ENCODE results near the gene BOD1L1.

The BOD1L1 gene

DNA sequence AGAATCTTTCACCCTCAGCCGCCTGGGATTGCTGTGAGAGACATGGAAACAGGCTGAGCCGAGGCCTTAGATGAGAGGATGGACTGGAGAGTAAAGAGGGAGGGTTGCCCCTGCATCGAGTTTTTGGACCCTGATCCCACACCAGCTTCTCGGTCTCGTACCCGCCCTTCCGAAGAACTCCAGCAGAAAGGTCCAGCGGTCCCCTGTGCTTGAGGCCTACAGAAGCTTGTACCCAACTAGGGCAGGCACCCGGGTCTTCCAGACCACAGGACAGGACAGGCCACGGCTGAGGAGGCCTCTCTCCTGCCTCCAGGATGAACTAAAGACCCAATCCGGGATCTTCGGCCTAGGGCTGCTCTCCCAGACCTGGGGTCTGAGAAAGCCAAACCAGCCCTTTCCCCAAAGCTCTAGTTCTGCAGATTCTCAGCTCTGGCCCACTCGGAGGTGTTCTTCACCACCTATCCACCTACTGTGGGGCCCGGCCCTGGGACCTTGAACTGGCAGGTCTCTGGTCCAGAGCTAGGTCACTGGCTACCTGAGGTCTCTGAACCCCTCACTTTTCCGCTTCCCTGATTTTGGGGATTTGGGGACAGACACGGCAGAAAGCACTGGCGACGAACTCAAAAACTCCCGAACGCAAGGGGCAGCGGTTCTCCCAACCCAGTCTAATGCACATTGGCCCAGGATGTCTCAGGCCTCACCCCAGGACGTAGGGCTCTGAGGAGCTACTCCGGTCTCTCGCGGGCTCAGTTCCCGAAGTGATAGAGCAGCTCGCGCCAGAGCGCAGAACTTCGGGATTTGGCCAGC lies 84.3 kb downstream of the BOD1L1 start:
- peak; percentile 34 for DNase-seq
- in situ Hi-C loops (cut with MboI; ENCODE audit: low pct_unique_long_range_greater_than_20kb, low sequenced_read_pairs): loop anchor here (25.0 kb wide), 2 partner anchors 706 to 806 kb away; no protein-coding TSS in a partner anchor

DNA sequence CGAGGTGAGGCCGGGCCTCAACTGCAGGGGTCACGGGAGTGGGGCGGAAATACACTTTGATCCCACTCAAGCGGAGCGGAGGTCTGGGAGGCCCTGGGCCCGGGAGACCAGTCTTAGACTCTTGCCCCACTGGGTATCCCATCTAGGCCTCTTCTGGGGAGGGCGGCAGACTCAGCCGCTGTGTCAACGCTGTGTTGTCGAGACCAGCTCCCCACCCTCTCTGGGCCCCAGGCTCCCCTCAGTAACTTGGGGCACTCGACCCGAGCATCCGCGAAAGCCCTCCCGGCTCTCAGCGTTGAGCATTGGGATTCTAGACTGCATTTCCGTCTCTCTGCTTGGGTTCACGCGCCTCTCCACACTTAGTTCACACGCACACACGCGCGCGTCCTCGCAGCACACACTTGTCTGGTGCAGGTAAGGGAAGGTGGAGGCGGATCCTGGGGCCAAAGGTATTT lies 84.9 kb downstream of the BOD1L1 start:
- no peak for DNase-seq
- in situ Hi-C loops (cut with MboI; ENCODE audit: low pct_unique_long_range_greater_than_20kb, low sequenced_read_pairs): loop anchor here (25.0 kb wide), 2 partner anchors 705 to 805 kb away; no protein-coding TSS in a partner anchor

DNA sequence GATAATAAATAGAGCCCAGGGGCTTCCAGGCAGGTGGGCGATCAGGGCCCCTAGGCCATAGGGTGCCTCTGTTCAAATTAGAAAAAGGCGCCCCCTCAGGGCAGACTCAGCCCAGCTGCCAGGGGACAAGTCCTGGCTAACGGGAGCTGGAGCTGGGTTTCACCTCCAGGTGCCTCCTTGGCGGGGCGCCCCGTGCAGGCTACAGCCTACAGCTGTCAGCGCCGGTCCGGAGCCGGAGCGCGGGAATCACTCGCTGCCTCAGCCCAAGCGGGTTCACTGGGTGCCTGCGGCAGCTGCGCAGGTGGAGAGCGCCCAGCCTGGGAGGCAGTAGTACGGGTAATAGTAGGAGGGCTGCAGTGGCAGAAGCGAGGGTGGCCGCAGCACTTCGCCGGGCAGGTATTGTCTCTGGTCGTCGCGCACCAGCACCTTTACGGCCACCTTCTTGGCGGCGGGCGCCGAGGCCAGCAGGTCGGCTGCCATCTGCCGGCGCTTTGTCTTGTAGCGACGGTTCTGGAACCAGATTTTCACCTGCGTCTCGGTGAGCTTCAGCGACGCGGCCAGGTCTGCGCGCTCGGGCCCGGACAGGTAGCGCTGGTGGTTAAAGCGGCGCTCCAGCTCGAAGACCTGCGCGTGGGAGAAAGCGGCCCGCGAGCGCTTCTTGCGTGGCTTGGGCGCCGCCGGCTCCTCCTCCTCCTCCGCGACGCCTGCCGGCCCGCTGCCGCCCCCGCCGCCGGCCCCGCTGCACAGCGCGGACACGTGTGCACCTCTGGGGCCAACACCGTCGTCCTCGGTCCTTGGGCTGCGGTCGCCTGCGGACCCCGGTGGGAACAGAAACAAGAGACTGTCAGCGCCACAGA lies 85.6 kb downstream of the BOD1L1 start:
- in situ Hi-C loops (cut with MboI; ENCODE audit: low pct_unique_long_range_greater_than_20kb, low sequenced_read_pairs): loop anchor here (25.0 kb wide), 2 partner anchors 705 to 805 kb away; no protein-coding TSS in a partner anchor
- DNase-seq: no peak

DNA sequence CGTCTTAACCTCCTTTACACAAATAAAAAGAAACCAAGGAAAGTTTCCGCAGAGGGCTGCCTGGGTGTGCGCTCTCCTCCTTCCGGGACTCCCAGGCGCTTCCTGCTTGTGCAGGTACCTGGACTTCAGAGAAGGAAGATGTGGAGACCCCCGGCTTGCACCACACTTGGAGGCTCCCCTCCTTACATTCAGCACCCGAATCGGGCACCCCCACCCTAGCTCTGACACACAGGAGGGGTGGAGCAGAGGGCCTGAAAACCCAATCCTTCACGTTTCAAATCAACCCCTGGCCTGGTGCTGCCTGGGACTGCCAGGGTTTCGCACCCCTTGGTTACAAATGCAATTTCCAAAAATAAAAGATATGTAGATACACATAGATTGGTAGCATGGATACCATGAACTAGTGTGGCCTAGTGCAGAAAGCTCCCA lies 86.3 kb downstream of the BOD1L1 start:
- no peak for DNase-seq
- in situ Hi-C loops (cut with MboI; ENCODE audit: low pct_unique_long_range_greater_than_20kb, low sequenced_read_pairs): loop anchor here (25.0 kb wide), 2 partner anchors 704 to 804 kb away; no protein-coding TSS in a partner anchor

DNA sequence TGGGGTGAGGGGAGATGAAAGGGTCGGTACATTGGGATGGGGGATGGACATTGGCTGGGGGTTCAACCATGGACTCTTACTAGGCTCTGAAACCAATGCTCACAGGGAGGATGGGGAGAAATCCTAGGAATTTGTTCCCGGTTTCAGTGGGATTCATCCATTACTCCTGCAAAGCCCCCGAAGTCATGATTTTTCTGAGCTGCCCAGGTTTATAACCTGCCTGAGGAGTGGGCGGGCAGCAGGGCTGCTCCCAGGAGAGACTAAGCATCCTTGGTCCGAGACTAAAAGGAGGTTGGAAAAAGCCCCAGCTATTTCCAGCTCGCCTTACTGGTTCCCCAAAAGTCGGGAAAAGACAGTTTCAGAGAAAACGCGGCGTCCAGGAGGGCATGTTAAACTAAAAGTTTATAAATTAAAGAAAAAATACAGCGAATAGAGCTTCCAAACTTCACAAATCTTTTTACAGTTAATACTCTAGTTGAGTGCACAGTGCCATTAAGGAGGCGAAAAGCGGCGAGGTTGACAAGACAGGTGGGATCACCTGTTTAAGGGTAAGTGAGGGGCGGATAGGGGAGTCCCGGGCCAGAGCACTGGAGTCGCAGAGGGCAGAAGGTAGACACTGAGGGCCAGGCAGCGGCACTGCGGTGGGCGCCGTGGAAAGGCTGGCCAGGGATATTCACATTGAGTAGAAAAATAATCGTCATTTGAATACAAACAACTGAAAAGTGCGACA lies 86.9 kb downstream of the BOD1L1 start:
- in situ Hi-C loops (cut with MboI; ENCODE audit: low pct_unique_long_range_greater_than_20kb, low sequenced_read_pairs): loop anchor here (25.0 kb wide), 2 partner anchors 703 to 803 kb away; no protein-coding TSS in a partner anchor
- no peak for DNase-seq

DNA sequence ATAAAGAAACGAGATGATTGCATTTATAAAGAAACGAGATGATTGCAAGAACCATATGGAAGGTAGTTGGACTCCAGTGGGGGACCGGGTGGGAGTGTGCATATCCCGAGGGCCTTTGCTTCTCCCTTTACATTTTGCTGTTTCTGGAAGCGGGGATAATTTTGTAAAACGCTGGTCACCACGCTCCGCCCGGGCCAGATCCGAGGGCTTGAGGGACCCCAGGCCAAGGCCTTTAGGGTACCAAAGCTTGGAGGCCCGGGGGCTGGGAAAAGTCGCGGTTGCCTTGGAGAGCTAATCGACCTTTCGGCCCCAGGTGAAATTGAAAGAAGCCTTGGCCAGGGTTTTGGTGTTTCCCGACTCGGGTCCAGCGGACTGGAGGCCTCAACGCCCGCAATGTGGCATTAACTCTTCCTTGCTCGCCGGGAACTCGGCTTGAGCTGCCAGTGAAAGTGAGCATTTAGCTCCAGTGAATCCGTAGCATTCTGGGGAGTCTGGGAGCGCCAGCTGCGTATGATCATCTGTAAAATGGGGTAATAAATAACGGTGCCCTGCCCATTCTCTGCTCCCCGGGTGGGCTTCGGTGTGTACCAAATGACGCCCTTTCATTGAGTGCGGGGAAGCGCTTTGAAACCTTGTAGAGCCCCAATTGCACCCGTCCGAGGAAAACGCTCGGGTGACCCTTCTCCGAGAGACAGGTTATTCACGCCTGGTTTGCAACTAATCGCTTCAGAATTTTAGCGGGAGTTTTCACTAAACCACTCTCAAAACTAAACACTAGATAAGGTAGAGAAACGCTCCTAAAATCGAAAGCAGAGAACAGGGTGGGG lies 87.7 kb downstream of the BOD1L1 start:
- in situ Hi-C loops (cut with MboI; ENCODE audit: low pct_unique_long_range_greater_than_20kb, low sequenced_read_pairs): loop anchor here (25.0 kb wide), 2 partner anchors 703 to 803 kb away; no protein-coding TSS in a partner anchor
- no peak for DNase-seq

DNA sequence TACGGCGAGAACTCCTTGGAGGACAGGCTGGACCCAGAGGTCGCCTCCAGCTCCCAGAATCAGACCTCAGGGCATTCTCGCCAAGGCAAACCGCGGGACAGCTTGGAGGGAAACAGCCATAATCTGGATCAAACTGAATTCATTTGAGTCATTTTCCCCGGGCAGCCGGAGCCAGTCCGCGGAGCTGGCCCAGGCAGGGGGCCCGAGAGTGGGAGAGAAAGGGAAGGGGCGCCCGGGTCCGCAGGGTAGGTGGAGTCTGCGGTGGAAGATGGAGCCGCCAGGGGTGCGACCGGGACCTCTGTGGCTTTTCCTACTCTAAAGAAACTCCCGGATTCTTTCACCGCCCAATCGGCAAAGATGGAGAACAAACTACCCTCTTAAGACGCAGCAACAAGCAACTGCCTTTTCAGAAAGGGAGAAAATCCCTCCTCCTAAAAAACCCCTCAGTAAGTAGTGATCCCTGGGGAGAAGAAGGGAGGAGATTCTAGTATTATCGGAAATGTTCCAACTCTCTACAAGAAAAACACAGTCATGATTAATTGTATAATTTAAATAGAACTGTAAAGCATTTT lies 88.4 kb downstream of the BOD1L1 start:
- no peak for DNase-seq
- in situ Hi-C loops (cut with MboI; ENCODE audit: low pct_unique_long_range_greater_than_20kb, low sequenced_read_pairs): loop anchor here (25.0 kb wide), 2 partner anchors 702 to 802 kb away; no protein-coding TSS in a partner anchor

DNA sequence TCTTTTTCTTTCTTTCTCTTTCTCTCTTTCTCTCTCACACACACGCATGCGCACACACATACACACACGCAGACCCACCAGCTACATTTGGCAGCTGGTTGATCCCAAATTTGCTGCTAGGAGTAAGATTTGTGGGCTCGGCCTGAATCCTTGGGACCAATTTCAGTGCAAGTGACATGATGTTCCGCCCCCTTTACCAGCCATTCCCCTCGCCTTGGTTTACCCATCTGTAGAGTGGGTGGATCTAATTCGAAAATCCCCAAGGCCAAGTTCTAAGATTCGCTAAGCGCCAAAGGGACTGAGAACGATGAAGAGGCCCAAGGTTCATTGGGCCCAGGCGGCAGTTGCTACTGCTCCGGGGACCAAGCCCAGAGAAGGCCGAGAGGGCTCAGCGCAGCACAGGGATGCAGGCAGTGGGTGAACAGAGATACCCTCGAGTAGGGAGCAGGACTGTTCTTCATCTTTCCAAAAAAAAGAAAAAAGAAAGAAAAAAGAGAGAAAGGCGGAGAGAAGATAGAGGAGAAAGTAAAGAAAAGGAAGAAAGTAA lies 89.0 kb downstream of the BOD1L1 start:
- in situ Hi-C loops (cut with MboI; ENCODE audit: low pct_unique_long_range_greater_than_20kb, low sequenced_read_pairs): loop anchor here (25.0 kb wide), 2 partner anchors 701 to 801 kb away; no protein-coding TSS in a partner anchor
- no peak for DNase-seq

DNA sequence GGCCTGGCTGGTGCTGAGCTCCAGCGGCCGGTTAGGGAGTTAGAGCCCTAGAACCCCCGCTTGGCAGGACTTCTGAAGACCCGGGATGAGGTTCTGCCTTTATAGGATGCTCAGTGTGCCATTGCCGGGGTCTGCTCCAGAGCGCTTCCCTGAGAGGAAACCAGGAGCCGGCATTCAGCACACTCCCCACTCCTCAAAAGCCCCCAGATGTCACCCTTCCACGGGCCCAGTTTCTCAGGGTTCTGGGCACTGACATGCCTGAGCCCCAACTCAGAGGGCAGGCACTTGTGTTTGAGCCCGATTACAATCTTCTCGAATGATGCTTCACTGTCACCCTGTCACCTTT lies 89.7 kb downstream of the BOD1L1 start:
- no peak for DNase-seq
- in situ Hi-C loops (cut with MboI; ENCODE audit: low pct_unique_long_range_greater_than_20kb, low sequenced_read_pairs): loop anchor here (25.0 kb wide), 2 partner anchors 701 to 801 kb away; no protein-coding TSS in a partner anchor

DNA sequence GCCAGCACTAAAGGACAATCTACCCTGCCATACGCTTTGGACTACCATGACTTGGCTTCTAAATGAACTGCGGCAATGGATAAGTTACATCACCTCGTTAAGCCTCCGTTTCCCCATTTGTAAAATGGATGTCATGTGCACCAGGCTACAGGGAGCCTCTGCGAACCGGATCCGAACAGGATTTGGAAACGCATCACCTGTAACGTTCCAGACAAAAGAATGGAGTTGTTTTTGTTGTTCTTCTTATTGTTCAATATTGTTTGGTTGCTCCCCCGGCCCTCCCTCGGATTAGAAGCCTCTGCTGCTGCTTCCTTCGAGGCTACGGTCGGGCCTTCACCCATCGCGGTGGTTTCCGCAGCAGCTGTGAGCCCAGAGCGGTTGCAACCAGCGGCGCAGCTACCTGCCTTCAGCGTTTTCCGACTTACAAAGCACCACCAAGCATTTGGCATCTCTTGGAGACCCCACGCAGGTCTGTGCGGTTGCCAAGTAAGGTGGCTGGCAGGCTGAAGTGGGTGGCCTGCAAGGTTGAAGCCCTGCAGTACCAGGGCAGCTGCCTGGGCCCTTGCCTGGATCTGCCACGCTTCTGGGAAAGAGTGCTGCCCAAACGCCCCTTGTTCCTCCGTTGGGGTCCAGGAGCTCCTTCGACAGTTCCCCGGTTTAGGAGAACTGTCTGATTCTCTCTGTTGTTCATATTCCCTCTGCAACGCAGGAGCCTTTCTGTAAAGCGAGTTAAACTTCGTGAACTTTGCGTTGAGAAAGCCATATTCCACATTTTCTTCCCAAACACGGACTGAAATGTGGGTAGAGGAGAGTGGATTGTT lies 90.3 kb downstream of the BOD1L1 start:
- in situ Hi-C loops (cut with MboI; ENCODE audit: low pct_unique_long_range_greater_than_20kb, low sequenced_read_pairs): loop anchor here (25.0 kb wide), 2 partner anchors 700 to 800 kb away; no protein-coding TSS in a partner anchor
- DNase-seq: no peak

DNA sequence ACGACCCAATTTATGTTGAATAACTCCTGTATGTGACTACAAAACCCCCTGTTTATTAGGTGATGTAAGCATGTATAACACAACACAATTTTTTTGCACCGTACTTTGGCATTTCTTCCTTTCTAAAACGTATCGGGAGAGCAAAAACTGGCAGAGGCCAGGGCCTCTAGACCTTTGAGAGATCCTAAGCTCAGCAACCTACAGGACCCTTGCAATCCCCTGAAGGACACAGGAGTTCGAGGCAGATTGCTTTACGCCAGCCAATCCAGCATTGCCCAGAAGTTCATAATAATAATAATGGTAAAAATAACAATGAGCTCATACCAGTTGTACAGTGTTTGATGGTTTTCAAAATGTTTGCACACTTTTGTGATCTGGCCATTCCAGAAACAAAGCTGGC lies 90.9 kb downstream of the BOD1L1 start:
- DNase-seq: no peak
- in situ Hi-C loops (cut with MboI; ENCODE audit: low pct_unique_long_range_greater_than_20kb, low sequenced_read_pairs): loop anchor here (25.0 kb wide), 2 partner anchors 699 to 799 kb away; no protein-coding TSS in a partner anchor

DNA sequence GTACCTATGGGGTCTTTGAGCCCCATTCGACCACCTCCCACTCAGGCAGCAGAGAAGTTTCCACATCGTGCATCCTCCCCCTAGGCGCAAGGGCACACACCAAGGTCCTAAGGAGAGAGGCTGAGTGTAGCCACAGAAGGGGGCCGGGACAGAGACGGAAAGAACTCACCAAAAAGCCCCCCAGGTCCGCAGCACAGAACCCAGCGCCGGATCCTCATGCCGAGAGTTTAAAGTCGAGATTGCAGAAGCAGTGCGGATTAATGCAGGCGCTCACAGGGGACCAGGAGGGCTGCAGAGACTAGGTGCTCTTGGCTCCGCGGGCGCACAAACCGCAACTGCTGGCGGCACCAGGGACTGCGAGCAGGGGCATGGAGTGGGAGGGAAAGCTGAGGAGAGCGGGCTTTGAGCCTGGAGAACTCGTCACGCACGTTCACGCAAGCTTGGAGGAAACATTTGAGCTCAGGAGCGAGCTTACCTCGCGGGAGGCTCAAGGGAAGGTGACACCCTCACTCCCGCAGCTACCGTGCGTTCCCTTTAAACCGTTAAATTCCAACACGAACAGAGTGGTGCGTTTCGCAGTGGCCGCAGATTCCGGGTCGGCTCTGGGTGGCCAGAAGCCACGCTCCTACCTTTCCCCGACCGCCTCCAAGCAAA lies 91.7 kb downstream of the BOD1L1 start:
- in situ Hi-C loops (cut with MboI; ENCODE audit: low pct_unique_long_range_greater_than_20kb, low sequenced_read_pairs): loop anchor here (25.0 kb wide), 2 partner anchors 699 to 799 kb away; no protein-coding TSS in a partner anchor

DNA sequence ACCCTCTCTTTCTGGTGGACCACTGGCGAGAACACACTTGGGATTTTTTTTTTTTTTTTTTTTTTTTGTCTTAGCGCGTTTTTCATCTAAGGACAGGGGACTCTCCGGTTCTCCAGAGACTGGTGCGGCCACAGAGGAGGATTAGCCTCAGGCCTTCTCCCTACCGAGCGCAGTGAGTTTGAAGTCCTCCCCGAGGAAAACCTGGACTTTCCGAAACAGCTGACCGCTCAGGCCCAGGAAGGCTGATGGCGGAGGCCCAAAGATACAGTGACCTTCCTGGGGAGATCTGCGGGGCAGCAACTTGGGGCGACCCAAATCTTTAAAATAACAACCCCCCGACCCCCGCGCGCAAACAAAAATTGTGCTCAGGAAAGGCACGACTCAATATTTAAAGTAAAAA lies 92.4 kb downstream of the BOD1L1 start:
- in situ Hi-C loops (cut with MboI; ENCODE audit: low pct_unique_long_range_greater_than_20kb, low sequenced_read_pairs): loop anchor here (25.0 kb wide), 2 partner anchors 698 to 798 kb away; no protein-coding TSS in a partner anchor
- DNase-seq: no peak

More for the DNA sequence above, 91.7 kb downstream of the BOD1L1 start:
- DNase-seq: no peak

DNA sequence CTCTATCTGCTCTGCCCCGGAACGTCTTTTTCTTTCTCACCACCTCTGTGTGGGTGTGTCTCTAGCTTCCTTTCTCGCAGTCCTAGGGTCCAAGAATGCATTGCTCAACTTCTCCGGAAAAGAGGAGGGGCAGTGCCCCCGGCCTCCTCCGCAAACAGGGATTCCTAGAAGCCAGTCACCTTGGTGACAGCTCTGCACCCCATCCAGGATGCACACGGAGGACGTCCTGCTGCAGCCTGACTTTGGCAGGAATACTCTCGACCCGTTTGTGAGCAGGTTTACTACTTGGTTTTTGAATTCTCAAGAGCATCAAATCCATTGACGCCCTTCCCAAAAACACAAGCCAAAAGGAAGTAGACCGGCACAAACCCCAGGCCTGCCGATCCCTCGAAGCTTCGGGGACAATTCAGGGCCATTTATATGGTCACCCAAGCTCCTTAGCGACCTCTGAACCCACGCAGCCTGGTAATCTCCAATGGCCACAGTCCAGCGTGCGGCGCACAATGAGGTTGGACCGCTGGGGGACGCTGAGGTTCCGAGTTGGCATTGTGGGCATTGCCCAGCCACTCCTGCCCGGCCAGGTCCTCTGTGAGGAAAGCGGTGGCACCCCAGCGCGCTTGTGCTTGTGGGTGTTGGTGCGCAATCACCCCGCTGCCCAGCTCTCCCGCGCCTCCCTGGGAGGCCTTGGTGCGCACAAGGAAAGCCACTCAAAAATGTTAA lies 93.0 kb downstream of the BOD1L1 start:
- in situ Hi-C loops (cut with MboI; ENCODE audit: low pct_unique_long_range_greater_than_20kb, low sequenced_read_pairs): loop anchor here (25.0 kb wide), 2 partner anchors 697 to 797 kb away; no protein-coding TSS in a partner anchor
- DNase-seq: peak; percentile 80

DNA sequence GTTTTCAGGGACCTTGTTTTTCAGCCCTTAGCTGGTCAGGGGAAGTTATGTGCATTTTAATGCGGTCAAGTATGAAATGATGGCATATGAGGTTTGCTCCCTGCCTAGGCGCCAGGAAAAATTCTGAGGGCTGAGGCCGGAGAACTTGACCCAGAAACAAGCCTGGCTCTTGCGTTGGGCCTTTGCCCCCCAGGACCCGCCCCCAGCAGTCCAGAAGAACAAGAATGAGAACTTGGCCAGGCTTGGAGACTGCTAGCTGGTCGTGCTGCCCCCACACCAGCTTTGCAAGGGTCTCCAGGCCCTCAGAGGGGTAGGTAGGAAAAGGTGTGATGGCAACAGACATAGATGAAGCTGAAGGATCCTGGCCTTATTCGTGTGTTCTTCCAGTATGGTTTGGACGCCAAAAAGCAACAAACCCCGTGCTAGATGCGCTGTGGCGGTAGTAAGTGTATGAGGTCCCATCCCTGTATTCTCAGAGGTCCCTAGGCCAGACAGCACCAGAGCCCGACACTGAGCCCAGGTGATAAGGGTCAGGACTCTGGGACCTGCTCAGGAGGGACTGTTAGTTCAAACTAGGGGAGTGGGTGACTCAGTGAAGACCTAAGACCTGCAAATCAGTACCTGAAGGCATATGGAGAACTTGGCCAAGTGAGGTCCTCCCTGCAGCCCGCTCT lies 93.7 kb downstream of the BOD1L1 start:
- in situ Hi-C loops (cut with MboI; ENCODE audit: low pct_unique_long_range_greater_than_20kb, low sequenced_read_pairs): loop anchor here (25.0 kb wide), 2 partner anchors 697 to 797 kb away; no protein-coding TSS in a partner anchor

More for the DNA sequence above, 93.7 kb downstream of the BOD1L1 start:
- DNase-seq: no peak
